ENCODE results near the gene KRT33A.
A peak's percentile ranks its signal among the peaks of the same experiment; 100 is the strongest.
"Not testable (repeated sequence)": the region's sequence is repeated elsewhere in the genome, so short reads cannot be mapped to it uniquely, and the experiment has no call there.

KRT33A gene

GRCh38 chr17:41360296-41360995 is 9.8 kb upstream of the KRT33A start:
- no peak for DNase-seq

- DNase-seq = no peak
Observed at GRCh38 chr17:41354536-41354935, 3.9 kb upstream of the KRT33A start.

- no peak for DNase-seq
Observed at GRCh38 chr17:41352597-41353366, 2.2 kb upstream of the KRT33A start.

GRCh38 chr17:41351177-41351576 is 549 bp upstream of the KRT33A start:
- DNase-seq = no peak

GRCh38 chr17:41347869-41348760 is 2.5 kb downstream of the KRT33A start:
- no peak for DNase-seq

- DNase-seq = not testable (repeated sequence)
Observed at GRCh38 chr17:41346421-41346820, 4.2 kb downstream of the KRT33A start.

- DNase-seq = no peak
Observed at GRCh38 chr17:41345992-41346391, 4.6 kb downstream of the KRT33A start.

- DNase-seq = no peak
Observed at GRCh38 chr17:41343029-41343428, 7.6 kb downstream of the KRT33A start.

DNA sequence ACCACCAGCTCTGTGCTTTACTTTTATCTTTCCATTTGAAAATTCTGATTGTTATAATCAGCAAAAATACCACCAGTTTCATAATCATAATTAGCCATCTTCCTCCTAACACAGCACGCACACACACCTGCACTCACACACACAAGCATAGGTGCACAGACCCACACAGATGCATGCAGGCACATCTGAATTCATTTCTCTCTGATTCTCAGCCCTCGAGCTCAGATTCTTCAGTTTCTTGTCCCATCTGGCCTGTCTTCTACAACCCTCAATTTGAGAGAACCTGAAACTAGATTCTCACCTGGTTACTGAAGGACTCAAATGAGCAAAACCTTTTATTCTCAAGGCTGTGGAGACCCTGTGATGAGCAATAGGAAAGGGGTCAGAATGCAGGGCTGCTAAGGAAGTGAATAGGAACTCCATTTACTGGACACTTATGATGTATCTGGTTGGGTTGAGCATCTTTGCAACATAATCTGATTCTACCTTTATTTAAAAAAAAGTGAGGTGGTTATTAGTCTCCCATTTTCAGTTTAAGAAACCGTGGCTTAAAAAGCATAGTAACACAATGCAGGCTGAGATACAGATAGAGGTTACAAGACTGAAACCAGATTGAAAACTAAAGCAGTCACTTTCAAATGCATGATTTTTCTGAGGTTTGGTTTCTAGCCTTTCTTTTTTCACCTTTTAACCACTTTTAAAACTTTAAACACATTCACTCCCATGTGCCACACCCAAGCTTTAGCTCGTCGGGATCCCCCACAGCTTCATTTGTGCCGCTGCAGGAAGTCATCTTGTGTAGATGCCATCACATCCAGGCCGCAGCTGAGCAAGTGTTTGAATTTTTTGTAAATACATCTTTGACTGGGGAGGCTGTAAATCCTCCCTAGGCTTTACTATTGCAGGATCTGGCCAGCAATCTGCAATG is 9.4 kb downstream of the KRT33A start:
- no peak for DNase-seq

- no peak for DNase-seq
Observed at GRCh38 chr17:41340494-41340893, 10.1 kb downstream of the KRT33A start.

- no peak for DNase-seq
Observed at GRCh38 chr17:41339571-41340172, 11.0 kb downstream of the KRT33A start.

- no peak for DNase-seq
Observed at GRCh38 chr17:41338961-41339485, 11.6 kb downstream of the KRT33A start.

GRCh38 chr17:41335747-41336146 is 14.9 kb downstream of the KRT33A start:
- no peak for DNase-seq

DNA sequence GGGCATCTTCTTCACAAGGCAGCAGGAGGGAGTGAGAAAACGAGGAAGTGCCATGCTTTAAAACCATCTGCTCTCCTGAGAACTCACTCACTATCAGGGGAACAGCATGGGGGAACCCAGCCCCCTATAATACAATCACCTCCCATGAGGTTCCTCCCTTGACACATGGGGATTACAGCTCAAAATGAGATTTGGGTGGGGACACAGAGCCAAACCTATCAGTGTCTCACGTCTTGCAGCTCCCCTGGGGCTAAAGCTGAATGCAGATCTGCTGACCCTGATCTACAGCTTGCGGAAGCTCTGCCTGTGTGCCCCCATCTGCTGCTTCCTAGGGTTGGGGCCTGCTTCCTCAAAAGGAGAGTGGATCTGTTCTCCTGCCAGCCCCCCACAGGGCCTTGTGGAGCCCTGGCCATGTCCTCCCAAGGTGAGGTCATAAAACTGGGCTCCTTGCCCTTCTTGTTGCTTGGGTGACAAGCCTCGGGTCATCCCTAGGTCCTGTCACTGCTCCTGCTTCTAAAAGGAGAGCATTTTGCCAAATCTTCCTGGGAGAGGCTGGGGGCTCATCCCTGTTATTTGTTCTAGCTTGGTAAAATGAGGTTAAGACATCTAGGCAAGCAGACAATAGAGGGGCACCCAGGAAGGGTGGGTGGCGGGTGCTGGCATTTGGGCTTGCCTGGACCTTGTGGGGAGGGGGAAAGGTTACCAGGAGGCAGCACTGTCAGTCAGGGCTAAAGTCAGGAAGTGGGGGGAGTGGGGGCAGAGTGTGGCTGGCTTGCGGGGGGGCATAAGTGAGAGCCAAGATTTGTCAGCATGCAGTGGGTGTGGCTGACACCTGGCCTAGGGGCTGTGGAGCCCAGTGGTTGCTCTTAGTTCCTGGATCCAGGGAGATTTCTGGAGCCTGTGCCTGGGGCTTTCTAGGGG is 16.0 kb downstream of the KRT33A start:
- no peak for DNase-seq

- no peak for DNase-seq
Observed at GRCh38 chr17:41333836-41334235, 16.8 kb downstream of the KRT33A start.

DNA sequence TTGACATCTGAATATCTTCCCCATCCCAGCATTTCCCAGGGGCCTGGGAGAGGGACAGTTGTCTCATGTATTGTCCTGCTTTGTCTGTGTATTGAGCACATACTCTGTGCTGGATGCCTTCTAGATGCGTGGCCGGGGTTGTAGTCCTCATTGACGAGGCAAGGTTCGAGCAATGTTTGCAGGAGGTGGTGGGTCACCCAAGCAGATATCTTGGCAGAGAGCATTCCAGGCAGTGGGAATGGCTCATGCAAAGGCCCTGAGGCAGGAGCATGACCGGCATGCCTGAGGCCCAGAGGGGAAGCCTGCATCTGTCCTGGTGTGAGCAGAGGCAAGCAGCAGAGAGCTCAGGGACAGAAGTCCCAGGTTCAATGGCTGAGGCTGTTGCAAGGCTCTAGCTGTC is 17.5 kb downstream of the KRT33A start:
- no peak for DNase-seq

DNA sequence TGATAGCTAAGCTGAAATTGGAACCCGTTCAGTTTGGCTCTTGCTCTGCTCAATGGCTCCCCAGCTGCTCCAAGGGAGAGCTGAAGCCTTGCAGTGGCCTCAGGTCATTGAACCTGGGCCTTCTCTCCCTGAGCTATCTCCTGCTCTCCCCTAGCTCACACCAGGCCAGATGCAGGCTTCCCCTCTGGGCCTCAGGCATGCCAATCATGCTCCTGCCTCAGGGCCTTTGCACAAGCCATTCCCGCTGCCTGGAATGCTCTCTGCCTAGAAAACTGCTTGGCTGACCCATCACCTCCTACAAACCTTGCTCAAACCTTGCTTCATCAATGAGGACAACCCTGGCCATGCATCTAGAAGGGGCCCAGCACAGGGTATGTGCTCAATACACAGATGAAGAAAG is 18.4 kb downstream of the KRT33A start:
- no peak for DNase-seq

- DNase-seq = no peak
Observed at GRCh38 chr17:41331606-41332005, 19.0 kb downstream of the KRT33A start.

DNA sequence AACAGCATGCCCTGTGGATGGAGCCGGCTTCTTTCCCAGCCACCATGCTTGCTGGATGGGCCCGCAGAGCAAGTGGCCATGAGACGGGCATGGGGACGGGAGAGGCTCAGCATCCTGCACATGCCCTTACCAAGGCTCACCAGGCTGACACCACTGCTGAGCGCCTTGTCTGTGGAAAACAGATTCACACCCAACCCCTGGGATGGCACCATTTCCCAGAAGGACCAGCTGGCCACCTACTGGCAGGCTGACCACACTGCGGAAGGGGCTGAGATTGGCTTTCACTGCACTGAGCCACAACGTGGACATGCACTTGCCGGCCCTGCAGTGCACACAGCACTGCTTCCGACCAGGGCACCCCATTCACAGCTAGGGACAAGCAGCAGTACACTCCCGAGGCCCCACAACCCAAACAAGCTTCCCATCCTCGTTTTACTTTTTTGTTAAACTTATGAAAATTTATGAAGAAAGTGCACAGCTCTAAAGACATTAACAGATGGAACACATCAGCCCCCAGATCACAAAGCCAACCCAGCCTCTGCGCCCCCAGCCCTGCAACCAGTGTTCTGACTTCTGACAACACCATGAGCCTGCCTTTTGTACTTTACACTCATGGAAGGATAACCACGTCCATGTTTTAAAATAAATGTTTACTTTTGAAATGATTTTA is 21.2 kb downstream of the KRT33A start:
- peak; percentile 83 for DNase-seq

- no peak for DNase-seq
Observed at GRCh38 chr17:41328207-41328606, 22.4 kb downstream of the KRT33A start.

Data from 8988T (cell line).